PC-3 (cell line): ENCODE results near the gene TNK1. TPM values are rescaled to one million over a fixed set of nuclear protein-coding genes. Genes with fewer than 3 reads are reported as not detected.
"Not testable (repeated sequence)": the region's sequence is repeated elsewhere in the genome, so short reads cannot be mapped to it uniquely, and the experiment has no call there.

Source experiments
- ATAC-seq: fragments of 200-7000 bp; cut with Tn5 transposase; 2 replicates; pipeline ENCODE4 v1.9.1; 2020; ENCODE audit warnings: mild to moderate bottlenecking, moderate library complexity
- Bru-seq: library from RNA; stranded (reverse); fragments of 400-500 nt; gene quantifications from one replicate; lab custom pipeline; 2021; lab: Mats Ljungman, UMichigan
- BruChase-seq, 2 experiments: library from RNA; stranded (reverse); fragments of 400-500 nt; gene quantifications; one replicate each; lab custom pipeline; 2021; lab: Mats Ljungman, UMichigan
- BruUV-seq: library from RNA; stranded (reverse); fragments of 400-500 nt; replicated peaks from 2 replicates; lab custom pipeline; 2021; lab: Mats Ljungman, UMichigan
- CTCF ChIA-PET: fragments of 300-600 bp; sonication (Branson Sonifier 250); formaldehyde crosslinking; loops from one replicate; lab custom pipeline; 2022; ENCODE audit warnings: antibody characterized with exemption; lab: Charles Lee
- POLR2A ChIA-PET: fragments of 300-600 bp; sonication (Branson Sonifier 250); formaldehyde crosslinking; loops from one replicate; lab custom pipeline; 2022; ENCODE audit warnings: antibody characterized with exemption; ENCODE audit not compliant: unreplicated experiment; lab: Charles Lee
- DNase-seq: peaks from one replicate; pipeline ENCODE4 v3.0.0-alpha.2; 2015
- H2AFZ ChIP-seq: fragments of 300-600 bp; sonication (generic); 2 replicates; pipeline ENCODE4 v1.6.0; 2016; ENCODE audit warnings: antibody characterized with exemption, low read length
- H3F3A ChIP-seq: fragments of 300-600 bp; sonication (generic); one replicate; pipeline ENCODE4 v1.6.0; 2017; ENCODE audit warnings: antibody characterized with exemption, low read length, control low read depth, mild to moderate bottlenecking; ENCODE audit not compliant: unreplicated experiment
- H3K27ac ChIP-seq: fragments of 300-600 bp; sonication (generic); 2 replicates; pipeline ENCODE4 v1.5.1; 2016; ENCODE audit warnings: mild to moderate bottlenecking, low read length
- H3K27me3 ChIP-seq: fragments of 300-600 bp; sonication (generic); 2 replicates; pipeline ENCODE4 v1.6.1; 2016; ENCODE audit warnings: low read length, mixed read lengths
- H3K36me3 ChIP-seq: fragments of 300-600 bp; sonication (generic); 2 replicates; pipeline ENCODE4 v1.6.1; 2016; ENCODE audit warnings: low read depth, mixed run types, low read length, mixed read lengths
- H3K4me1 ChIP-seq: fragments of 300-600 bp; sonication (generic); 2 replicates; pipeline ENCODE4 v1.5.1; 2016; ENCODE audit warnings: low read length; ENCODE audit not compliant: insufficient read depth
- H3K4me2 ChIP-seq: fragments of 300-600 bp; sonication (generic); 2 replicates; pipeline ENCODE4 v1.6.0; 2016; ENCODE audit warnings: low read length
- H3K4me3 ChIP-seq: fragments of 300-600 bp; sonication (generic); 2 replicates; pipeline ENCODE4 v1.5.1; 2016; ENCODE audit warnings: mild to moderate bottlenecking, low read length, mixed read lengths
- H3K79me2 ChIP-seq: fragments of 300-600 bp; sonication (generic); 2 replicates; pipeline ENCODE4 v1.6.1; 2017; ENCODE audit warnings: low read length, mixed read lengths
- H3K9ac ChIP-seq: fragments of 300-600 bp; sonication (generic); 2 replicates; pipeline ENCODE4 v1.6.0; 2016; ENCODE audit warnings: mild to moderate bottlenecking, low read length
- H3K9me2 ChIP-seq: fragments of 300-600 bp; sonication (generic); replicated peaks from 2 replicates; pipeline ENCODE4 v1.6.1; 2016; ENCODE audit warnings: mixed run types, low read length, mixed read lengths
- H3K9me3 ChIP-seq: fragments of 300-600 bp; sonication (generic); 2 replicates; pipeline ENCODE4 v1.6.1; 2016; ENCODE audit warnings: low read length, mixed read lengths
- H4K20me1 ChIP-seq: fragments of 300-600 bp; sonication (generic); 2 replicates; pipeline ENCODE4 v1.6.1; 2016; ENCODE audit warnings: low read length, mixed read lengths
- CTCF ChIP-seq: fragments of 300-600 bp; sonication (generic); conservative IDR thresholded peaks from 2 replicates; pipeline ENCODE4 v1.5.1; 2017; ENCODE audit warnings: antibody characterized with exemption, low read depth, mild to moderate bottlenecking, low read length
- EZH2 ChIP-seq: fragments of 300-600 bp; sonication (generic); IDR thresholded peaks from one replicate; pipeline ENCODE4 v1.6.1; 2017; ENCODE audit warnings: antibody characterized with exemption, mild to moderate bottlenecking, low read length; ENCODE audit not compliant: unreplicated experiment
- EZH2phosphoT487 ChIP-seq: fragments of 300-600 bp; sonication (generic); IDR thresholded peaks from 2 replicates; pipeline ENCODE4 v1.6.1; 2018; ENCODE audit warnings: mild to moderate bottlenecking, antibody characterized with exemption, low read length, borderline replicate concordance
- intact Hi-C: fragments of 100-400 bp; cut with micrococcal nuclease; formaldehyde crosslinking; loops from 2 replicates; pipeline ENCODE4 v1.9.0; 2023
- long read RNA-seq: library from polyadenylated mRNA; unstranded; transcript quantifications from one replicate; pipeline ENCODE4 v2.0.0, GENCODE V29; 2021; ENCODE audit not compliant: unreplicated experiment
- total RNA-seq: library from RNA; depleted of rRNA; stranded (reverse); fragments of >200 nt; gene quantifications from 2 replicates; pipeline ENCODE4 v1.2.3, GENCODE V29; 2014; rRNA removed

The TNK1 gene
- 10.8 and 13.5 TPM in 2 replicates for total RNA-seq
- percentile 43 among the genes with signal in this experiment for Bru-seq, nascent RNA
- percentile 58 among the genes with signal in this experiment for BruChase-seq, experiment 1, labeled RNA remaining after a 6-hour chase
- BruChase-seq, experiment 2, labeled RNA remaining after a 2-hour chase, result percentile 49 among the genes with signal in this experiment
- long read RNA-seq, partial matches to known transcripts, result 22 of 28 reads
- long read RNA-seq, other reads (novel, unspliced or antisense), result 6 of 28 reads

- H3F3A ChIP-seq, result no peaks in the 10 kb centered on the region
- no peaks in the 10 kb centered on the region for H4K20me1 ChIP-seq
- ATAC-seq, result peak; percentile 74
- peak within 1 kb of the TSS; percentile 95 for H3K4me2 ChIP-seq
- BruUV-seq, result no TSS peak
- H3K27ac ChIP-seq, result no peak within 1 kb of the TSS
- H3K9me3 ChIP-seq, result no peaks in the 10 kb centered on the region
- no peaks in the 10 kb centered on the region for H3K36me3 ChIP-seq
- peak within 1 kb of the TSS; percentile 86 for H2AFZ ChIP-seq
- intact Hi-C loops, result no loop called here
- peaks cover 6% of the 10 kb centered on the region; the same call in 1 of the 2 replicates for H3K4me1 ChIP-seq
- peak within 1 kb of the TSS; percentile 73 for H3K9ac ChIP-seq
- H3K27me3 ChIP-seq, result no peaks in the 10 kb centered on the region
- H3K9me2 ChIP-seq, result no peaks in the 10 kb centered on the region
- H3K79me2 ChIP-seq, result peaks cover 4% of the 10 kb centered on the region; the same call in 1 of the 2 replicates
- DNase-seq, result peak; percentile 49
- H3K4me3 ChIP-seq, result peak within 1 kb of the TSS; percentile 87
- CTCF ChIA-PET, result no interaction called here
- POLR2A ChIA-PET, result interaction anchor here (0.6 kb wide), 1 partner anchor 19 kb away, joined by 3 read pairs; no protein-coding TSS in a partner anchor
- TF ChIP-seq CTCF (no peak), EZH2 (no peak), EZH2phosphoT487 (no peak)
These were observed at the start of gene TNK1 for GRCh38 chr17:7380855-7381683. Gene TNK1 (plus strand): TSS chr17:7381089. CDS start chr17:7382927, 1,838 bp downstream.

GRCh38 chr17:7332111-7332510, 48.8 kb upstream of the TNK1 start:
- Histone ChIP-seq H3K4me3 (no peak overlapping the region), H3K9ac (no peak overlapping the region), H3K27me3 (no peaks in the 10 kb centered on the region), H4K20me1 (no peaks in the 10 kb centered on the region), H3K4me1 (0 out of 2 replicates have a peak, but pooled peaks cover 6% of the 10 kb centered on the region), H2AFZ (no peak overlapping the region), H3F3A (no peaks in the 10 kb centered on the region), H3K9me2 (no peaks in the 10 kb centered on the region), H3K4me2 (no peak overlapping the region), H3K27ac (no peak overlapping the region), H3K36me3 (no peaks in the 10 kb centered on the region), H3K79me2 (peaks cover 16% of the 10 kb centered on the region), H3K9me3 (no peaks in the 10 kb centered on the region)
- TF ChIP-seq EZH2phosphoT487, result no peak
- TF ChIP-seq EZH2, result no peak
- TF ChIP-seq CTCF, result no peak
- ChIA-PET CTCF (no interaction called here), POLR2A (no interaction called here)
- intact Hi-C loops, result no loop called here
- BruUV-seq, result no TSS peak
- no peak for DNase-seq
- ATAC-seq, result no peak

- H4K20me1 ChIP-seq, H3K27ac ChIP-seq, H3K9me3 ChIP-seq, H3K9me2 ChIP-seq, BruUV-seq, CTCF ChIA-PET, POLR2A ChIA-PET, H3K4me2 ChIP-seq, H3K27me3 ChIP-seq, H3K9ac ChIP-seq, H3F3A ChIP-seq, DNase-seq, H3K4me1 ChIP-seq, intact Hi-C loops, ATAC-seq, H3K4me3 ChIP-seq, H2AFZ ChIP-seq, H3K36me3 ChIP-seq: not testable (repeated sequence)
- H3K79me2 ChIP-seq, result peaks cover 14% of the 10 kb centered on the region
These were observed 48.3 kb upstream of the TNK1 start for GRCh38 chr17:7332600-7333069.
